ENCODE results near the gene KDM4B. TPM values are rescaled to one million over a fixed set of nuclear protein-coding genes. Genes with fewer than 3 reads are reported as not detected.

Gene KDM4B
- total and polyA plus RNA-seq, 2 of the 8 experiments (the other 6 are each of a cell fraction or from before 2014, with no cell fraction given) = 12.0 to 31.9 TPM

- H3K23me2 ChIP-seq (ENCODE audit: low read depth, low read length) = no peaks in the 10 kb centered on the region
- no peak overlapping the region for H3K9ac ChIP-seq (replicated peaks in 1 of 4; ENCODE audit: extremely low read depth in 1 of 4, low read depth in 3 of 4, low read length in 3 of 4)
- no peak overlapping the region for H4K8ac ChIP-seq (ENCODE audit: extremely low read depth, insufficient read depth, low read length)
- no peaks in the 10 kb centered on the region for H3K79me1 ChIP-seq (ENCODE audit: low read depth, low read length)
- no peak overlapping the region for H2BK5ac ChIP-seq (ENCODE audit: low read depth, low read length)
- no peak overlapping the region for H2AFZ ChIP-seq (ENCODE audit: low read length)
- no peak overlapping the region for H2BK12ac ChIP-seq (ENCODE audit: low read depth, low read length)
- H3K36me3 ChIP-seq (ENCODE audit: control insufficient read depth in 2 of 4, insufficient read depth in 4 of 4, low read length in 3 of 4) = no peaks in the 10 kb centered on the region
- H4K20me1 ChIP-seq (replicated peaks in 1 of 2; ENCODE audit: control insufficient read depth in 1 of 2, insufficient read depth in 2 of 2, low read length in 2 of 2) = no peaks in the 10 kb centered on the region
- CTCF ChIA-PET (ENCODE audit: partially characterized antibody) = interaction anchor here (0.6 to 1.8 kb wide), 2 partner anchors 15 to 28 kb away, joined by 4 to 6 read pairs; no protein-coding TSS in a partner anchor
- H4K91ac ChIP-seq (replicated peaks; ENCODE audit: insufficient read length, low read length) = no peak overlapping the region
- no peaks in the 10 kb centered on the region; a peak in 1 of 4 replicates for H3K9me3 ChIP-seq (ENCODE audit: insufficient read depth in 2 of 2, low read depth in 1 of 2, low read length in 1 of 2)
- no peak for FAIRE-seq
- H2BK15ac ChIP-seq (ENCODE audit: low read length) = no peak overlapping the region
- H2BK120ac ChIP-seq (replicated peaks; ENCODE audit: low read depth, low read length) = no peak overlapping the region
- H4K5ac ChIP-seq (ENCODE audit: insufficient read length, low read depth, low read length) = no peak overlapping the region
- 89% methylated on average over 2 of the region's 2 CpGs; no CpG with 5 or more reads in 1 of the 2 experiments for WGBS, 2 experiments (ENCODE audit: extremely low coverage in 1 of 2, insufficient coverage in 1 of 2, insufficient read length in 1 of 2, insufficient replicate concordance in 2 of 2, low coverage in 1 of 2, low lambda C conversion rate in 2 of 2, missing lambda C conversion rate in 1 of 2)
- POLR2A ChIA-PET (ENCODE audit: partially characterized antibody) = no interaction called here
- peaks cover 0 to 2% (median 0%) of the 10 kb centered on the region in 4 experiments; a peak in 1 of 7 replicates for H3K27me3 ChIP-seq (replicated peaks in 1 of 4; ENCODE audit: control insufficient read depth in 3 of 4, extremely low read depth in 1 of 4, insufficient read depth in 3 of 4, low read length in 3 of 4)
- H3K4me2 ChIP-seq (ENCODE audit: insufficient read depth in 1 of 2, low read depth in 2 of 2, low read length in 2 of 2) = no peak overlapping the region
- no peak overlapping the region for H3K23ac ChIP-seq (ENCODE audit: insufficient read length)
- H3K4me1 ChIP-seq (replicated peaks in 1 of 4; ENCODE audit: control insufficient read depth in 3 of 4, insufficient read depth in 4 of 4, low read length in 3 of 4) = peaks cover 2 to 16% (median 8%) of the 10 kb centered on the region in 4 experiments; a peak in 4 of 7 replicates
- no peak overlapping the region for H2AK5ac ChIP-seq (ENCODE audit: low read depth, low read length)
- H2BK20ac ChIP-seq (ENCODE audit: low read length) = no peak overlapping the region
- no peak overlapping the region for H3K4me3 ChIP-seq (ENCODE audit: extremely low read depth in 1 of 4, insufficient read depth in 2 of 4, low read depth in 3 of 4, low read length in 4 of 4)
- H3K56ac ChIP-seq (replicated peaks; ENCODE audit: insufficient read length, low read depth, low read length) = no peak overlapping the region
- no peak overlapping the region for H3K18ac ChIP-seq (ENCODE audit: extremely low read depth, low read length)
- H3K27ac ChIP-seq (ENCODE audit: low read depth, low read length) = no peak overlapping the region
- no peak for DNase-seq (ENCODE audit: low read depth in 1 of 2, low spot score in 2 of 2)
- H3K4ac ChIP-seq (replicated peaks; ENCODE audit: insufficient read length, low read depth, low read length) = no peak overlapping the region
- no peaks in the 10 kb centered on the region for H3K79me2 ChIP-seq (ENCODE audit: control insufficient read depth in 1 of 2, insufficient read depth in 2 of 2, low read length in 2 of 2)
- no peak overlapping the region for H3K14ac ChIP-seq (ENCODE audit: insufficient read length)
Observed at GRCh38 chr19:5165697-5166019, 196.7 kb downstream of the KDM4B start.
